ENCODE measurements around the gene COL18A1.
"Not testable (repeated sequence)": the region's sequence is repeated elsewhere in the genome, so short reads cannot be mapped to it uniquely, and the experiment has no call there.

The COL18A1 gene

DNA sequence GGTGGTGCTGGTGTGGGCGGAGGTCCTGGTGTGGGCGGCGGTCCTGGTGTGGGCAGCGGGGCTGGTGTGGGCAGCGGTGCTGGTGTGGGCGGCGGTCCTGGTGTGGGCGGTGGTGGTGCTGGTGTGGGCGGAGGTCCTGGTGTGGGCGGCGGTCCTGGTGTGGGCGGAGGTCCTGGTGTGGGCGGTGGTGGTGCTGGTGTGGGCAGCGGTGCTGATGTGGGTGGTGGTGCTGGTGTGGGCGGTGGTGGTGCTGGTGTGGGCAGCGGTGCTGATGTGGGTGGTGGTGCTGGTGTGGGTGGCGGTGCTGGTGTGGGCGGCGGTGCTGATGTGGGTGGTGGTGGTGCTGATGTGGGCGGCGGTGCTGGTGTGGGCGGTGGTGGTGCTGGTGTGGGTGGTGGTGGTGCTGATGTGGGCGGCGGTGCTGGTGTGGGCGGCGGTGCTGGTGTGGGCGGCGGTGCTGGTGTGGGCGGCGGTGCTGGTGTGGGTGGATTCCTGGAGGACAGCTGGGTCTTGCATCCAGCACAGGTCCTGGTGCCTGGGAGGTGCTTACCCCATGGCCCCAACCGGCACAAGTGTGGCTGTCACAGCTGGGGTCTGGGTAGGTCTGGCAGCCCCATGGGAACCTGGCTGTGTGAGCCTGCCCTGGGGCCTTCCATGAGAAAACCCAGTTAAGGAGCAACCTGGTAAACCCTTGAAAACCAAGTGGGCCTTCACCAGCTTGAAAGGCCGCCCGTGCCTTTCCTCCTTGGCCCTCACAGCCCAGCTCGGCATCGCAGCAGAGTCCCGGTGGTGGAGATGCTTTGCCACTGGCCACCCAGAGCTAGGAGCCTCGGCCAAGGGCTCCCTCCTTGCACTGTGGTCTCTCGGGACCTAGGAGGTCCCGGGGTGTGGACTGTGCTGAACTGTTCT, 38.0 kb downstream of the COL18A1 start:
- not testable (repeated sequence) for DNase-seq

DNA sequence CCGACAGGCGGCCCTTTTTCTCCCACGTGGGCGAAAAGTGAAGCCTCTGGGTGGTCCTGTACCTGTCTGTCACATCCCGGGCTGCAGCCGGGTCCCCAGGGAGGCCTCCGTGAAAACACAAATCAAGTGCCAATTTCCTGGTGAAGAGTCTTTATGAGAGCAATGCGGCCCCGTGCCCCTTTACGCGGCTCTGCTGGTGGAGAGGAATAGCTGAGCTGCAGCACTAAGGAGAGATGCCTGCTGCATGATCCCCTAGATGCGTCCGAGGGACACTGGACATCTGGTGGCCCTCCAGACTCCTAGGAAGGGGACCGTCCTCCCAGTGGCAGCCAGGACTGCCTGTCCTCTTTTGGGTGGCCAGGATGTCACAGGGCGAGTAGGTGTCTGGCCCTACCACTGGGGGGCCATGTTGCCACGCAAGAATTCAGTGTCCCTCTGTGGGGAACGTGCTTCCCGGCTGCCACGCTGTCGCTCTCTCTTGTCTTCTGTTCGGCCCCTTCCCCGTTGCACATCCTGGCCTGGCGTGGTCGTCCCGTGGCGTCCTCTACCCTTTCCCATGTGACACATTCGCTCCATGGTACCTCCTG, 38.7 kb downstream of the COL18A1 start:
- DNase-seq, result no peak

DNA sequence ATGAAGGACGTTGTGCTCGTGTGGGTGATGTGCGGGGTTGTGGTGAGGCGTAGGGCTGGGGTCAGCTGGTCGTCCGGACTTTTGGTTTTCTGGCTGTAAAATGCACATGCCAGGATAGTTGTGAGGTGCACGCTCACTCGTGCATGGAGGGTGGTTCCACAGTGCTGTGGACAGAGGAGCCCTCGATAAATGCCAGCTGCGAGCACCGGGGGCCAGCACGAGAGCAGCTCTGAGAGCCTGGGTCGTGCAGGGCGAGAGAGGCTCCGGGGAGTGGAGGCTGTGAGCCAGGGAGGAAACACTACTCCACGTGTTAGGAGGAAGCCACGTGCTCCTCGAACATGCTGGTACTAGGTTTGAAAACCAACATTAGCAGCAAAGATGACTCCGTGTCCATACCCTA, 39.4 kb downstream of the COL18A1 start:
- no peak for DNase-seq

DNA sequence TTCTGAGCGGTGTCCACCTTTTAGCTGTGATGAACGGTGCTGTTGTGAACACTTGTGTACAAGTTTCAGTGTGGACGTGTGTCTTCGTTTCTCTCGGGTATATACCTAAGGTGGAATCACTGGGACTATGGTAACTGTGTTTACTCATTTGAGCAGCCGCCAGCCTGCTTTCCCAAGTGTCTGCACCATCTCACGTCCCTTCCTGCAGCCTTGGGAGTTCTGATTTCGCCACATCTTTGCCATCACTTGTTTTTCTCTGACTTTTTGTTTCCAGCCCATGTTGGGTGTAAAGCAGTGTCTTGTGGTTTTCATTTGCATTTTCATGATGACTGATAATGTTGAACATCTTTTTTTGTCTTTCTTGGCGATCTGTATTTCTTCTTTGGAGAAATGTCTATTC, 40.4 kb downstream of the COL18A1 start:
- no peak for DNase-seq

DNA sequence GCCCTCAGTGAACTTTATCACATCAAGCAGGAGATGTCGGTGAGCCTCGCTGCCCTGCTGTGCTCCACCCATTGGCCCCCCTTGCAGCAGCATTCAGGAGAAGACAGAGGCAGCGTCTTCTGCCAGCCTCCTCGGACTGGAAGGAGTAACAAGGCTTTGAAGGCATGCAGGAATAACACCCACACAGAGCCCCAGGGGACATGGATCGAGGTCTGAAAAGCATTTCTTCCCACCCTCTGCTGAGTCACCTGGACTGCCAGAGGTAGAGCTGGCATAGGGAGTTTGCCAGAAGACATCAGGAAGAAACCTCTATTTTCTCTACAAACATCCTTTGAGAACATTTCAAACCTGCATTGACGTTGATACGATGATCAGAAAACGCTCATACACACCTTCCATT, 42.9 kb downstream of the COL18A1 start:
- DNase-seq, result no peak

DNA sequence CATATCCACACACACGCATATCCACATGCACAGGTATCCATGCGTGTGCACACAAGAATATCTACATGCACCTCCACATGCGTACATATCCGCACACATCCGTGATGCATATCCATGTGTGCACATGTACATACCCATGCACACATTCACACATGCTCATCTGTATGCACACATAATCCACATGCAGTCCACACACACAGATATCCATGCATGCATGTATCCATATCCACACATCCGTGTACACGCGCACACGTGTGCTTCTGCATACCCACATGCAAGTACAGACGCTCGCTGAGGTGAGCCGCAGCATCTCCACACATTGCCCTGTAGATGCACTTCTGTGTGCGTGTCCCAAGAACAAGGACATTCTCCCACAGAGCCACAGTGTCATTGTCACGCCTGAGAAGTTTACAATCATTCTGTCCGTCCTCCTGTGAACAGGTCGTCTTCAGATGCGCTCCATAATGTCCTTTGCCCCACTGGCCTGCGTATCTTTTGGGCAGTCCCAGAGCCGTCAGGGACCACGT, 43.4 kb downstream of the COL18A1 start:
- no peak for DNase-seq

DNA sequence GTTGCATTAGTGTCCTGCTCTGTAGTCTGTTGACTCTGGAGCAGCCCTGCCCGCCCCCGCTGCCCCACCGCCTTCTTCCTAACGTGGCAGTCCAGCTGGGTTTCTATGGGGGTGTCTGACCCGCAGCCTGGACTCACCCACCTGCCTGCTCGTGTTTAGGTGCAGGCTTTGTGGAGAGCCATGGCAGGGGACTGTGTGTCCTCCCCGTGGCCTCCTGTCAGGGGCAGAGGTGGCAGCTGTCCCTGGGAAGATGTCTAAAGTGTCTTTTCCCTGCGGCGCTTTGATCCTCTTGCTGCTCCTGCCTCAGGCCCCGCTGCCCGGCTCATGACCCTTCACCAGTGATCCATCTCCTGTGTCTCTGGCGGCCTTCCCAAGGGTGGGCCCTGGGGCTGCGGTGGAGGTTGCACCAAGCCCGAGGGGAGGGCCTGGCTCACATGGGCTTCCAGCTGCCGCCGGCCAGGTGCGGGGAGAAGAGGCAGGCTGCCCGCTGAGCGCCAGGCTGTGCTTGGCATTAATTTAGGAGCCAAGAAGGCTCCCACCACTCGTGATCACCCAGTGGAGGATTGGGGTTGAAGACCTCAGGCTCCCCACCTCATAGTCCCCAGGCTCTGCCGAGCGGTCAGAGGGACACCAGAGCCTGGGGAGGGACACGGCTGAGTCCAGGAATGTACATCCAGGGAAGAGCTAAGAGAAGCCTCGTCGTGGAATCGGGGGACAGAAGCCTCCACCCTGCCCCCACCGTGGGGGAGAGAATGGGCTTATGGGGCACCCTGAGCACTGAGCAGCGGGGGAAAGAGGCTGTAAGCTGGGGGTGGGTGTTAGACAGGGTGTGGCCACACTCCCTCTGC, 44.1 kb downstream of the COL18A1 start:
- DNase-seq, result no peak

DNA sequence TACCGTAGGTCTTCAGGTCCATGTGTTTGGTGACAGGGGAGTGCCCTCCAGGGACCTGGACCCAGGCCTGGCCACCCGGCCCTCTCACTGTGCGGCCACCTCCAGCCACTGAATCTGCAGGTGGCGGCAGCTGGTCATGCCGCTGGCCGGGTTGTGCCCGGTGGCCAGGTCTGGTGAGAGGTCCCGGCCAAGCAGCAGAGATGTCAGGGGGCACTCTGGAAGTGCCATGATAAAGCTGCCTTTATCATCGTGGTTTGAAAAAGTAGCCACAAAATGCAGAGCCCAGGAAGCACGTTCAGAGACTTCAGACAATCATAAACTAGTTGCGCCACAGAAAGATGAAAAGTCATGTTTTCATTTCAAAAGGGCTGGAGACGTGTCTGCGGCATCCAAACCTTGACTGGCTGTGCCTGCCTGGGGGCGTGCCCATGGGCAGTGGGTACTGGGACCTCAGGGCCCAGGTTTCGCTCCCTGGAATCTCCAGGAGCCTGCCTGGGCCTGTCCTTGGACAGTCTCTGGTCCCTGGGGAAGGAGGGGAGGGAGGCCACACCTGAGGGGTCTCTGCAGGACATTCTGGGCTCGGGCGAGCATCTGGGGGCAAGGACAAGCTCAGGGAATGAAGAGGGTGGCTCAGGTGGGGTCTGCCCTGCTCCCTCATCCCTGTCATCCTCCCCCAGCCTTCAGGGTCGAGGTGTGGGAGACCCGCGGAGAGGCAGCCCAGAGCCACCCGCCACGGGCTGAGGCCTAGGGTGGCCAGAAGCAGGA, 44.9 kb downstream of the COL18A1 start:
- DNase-seq, result no peak

DNA sequence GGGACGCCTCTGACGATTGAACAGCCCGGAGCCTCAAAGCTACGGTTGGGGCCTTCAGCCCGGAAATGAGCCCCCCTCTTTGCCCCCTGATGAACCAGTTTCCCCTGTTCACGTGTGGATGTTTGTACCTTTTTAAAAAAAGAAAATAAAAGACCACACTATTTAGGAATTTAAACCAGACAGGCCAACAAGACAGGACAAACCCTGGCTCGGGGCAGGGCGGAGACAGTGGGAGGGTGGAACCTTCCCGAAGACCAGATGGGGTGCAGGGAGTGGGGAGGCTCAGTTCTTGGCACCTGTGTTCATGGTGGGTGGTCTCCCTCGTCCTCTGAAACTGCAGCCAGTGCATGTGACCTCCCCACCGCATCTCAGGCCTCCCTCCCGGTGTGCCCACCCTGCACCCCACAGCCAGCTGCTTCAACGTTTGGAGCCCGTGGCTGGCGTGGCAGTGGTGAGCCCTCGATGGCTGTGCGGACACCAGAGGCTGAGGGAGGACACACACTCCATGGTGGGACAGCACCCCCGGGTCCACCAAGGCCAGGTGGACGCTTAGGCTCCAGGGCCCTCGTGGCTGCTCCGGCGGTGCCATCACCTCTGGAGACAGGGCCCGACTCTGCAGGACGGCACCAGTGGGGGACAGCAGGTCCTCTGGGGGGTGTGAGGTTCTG, 45.6 kb downstream of the COL18A1 start:
- no peak for DNase-seq

DNA sequence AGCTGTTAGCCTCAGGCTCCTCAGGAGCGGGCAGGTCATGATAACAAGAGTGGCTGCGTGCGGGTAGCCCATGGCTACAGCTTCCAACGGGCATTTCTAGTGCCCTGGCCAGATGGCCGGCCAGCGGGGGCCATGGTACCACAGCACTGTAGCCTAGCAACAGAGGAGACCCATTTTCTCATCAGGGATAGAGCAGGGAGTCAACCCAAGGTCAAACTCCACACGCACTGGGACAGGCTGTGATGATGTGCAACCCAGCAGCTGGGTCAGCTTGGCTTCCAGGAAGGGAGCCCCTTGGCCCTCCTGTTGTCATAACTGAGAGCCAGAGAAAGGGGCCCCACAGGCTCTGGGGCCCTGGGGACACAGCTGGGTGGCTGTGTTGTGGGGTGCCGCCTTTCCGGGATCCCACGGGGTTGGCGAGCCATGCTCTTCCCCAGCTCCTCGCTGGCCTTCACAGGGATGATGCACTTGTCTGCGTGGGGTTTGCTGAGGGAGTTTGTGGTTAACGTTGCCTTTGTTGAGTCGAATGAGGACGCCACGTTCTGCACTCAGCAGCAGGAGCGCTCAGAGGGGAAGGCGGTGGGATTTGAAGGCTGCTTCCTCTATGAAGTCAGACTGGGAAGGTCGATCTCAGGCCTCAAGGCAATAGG, 46.3 kb downstream of the COL18A1 start:
- no peak for DNase-seq

DNA sequence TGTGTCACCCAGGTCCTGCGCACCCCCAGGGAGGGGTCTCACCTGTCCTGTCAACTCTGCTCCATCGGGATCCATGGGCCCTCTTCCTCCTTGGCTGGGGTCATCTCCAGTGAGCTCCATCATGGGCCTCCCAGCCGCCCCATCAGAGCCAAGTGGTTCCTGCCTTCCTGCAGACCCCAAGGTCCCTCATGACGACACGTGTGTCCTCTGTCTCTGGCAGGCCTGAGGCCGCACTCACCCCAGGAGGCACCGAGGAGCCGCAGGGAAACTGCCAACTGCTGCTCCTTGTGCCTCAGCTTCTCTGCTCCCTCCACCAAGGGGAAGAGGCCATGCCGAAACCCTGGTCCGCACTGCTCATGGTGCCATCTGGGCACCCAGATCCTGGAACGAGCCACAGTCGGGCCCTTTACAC, 46.8 kb downstream of the COL18A1 start:
- DNase-seq, result no peak

DNA sequence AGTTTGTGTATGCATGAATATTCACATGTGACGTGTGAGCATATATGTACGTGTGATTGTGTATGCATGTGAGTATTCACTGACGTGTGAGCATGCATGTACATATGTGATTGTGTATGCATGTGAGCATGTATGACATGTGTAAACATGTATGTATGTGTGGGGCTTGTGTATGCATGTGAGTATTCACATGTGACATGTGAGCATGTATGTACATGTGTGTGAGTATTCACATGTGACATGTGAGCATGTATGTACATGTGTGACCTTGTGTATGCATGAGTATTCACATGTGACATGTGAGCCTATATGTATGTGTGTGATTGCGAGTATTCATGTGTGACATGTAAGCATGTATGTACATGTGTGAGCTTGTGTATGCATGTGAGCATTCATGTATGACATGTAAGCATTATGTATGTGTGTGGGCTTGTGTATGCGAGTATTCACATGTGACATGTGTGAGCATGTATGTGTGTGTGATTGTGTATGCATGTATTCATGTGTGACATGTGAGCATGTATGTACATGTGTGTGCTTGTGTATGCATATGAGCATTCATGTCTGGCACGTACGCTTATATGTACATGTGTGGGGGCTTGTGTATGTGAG, 47.8 kb downstream of the COL18A1 start:
- no peak for DNase-seq

DNA sequence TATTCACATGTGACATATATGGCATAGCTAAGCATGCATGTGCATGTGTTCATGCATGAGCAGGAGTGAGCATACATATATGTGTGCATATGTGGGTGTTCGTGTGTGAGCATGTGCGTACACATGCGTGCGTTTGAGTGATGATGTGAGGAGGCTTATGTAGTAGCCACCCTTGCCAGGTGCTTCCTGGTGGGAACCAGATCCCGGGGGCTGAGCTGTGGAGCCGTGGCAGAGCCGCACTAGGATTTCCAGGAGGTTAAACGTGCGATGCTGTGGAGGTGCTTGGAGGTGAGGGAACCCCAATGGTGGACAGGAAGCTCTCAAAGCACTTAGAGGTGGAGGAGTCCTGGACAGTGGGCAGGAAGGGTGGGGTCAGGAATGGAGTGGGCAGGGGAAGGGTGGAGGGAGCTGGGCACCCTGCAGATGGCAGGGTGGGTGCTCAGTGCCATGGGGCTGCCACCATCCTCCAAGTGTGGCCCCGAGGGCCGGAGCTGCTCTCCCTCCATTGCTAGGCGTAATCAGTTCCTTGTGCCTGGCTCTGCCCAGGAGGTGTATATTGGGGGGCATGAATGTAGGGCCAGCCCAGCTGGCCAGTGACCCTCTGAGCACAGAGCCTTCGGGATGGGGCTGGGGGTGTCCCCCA, 48.5 kb downstream of the COL18A1 start:
- DNase-seq, result no peak

DNA sequence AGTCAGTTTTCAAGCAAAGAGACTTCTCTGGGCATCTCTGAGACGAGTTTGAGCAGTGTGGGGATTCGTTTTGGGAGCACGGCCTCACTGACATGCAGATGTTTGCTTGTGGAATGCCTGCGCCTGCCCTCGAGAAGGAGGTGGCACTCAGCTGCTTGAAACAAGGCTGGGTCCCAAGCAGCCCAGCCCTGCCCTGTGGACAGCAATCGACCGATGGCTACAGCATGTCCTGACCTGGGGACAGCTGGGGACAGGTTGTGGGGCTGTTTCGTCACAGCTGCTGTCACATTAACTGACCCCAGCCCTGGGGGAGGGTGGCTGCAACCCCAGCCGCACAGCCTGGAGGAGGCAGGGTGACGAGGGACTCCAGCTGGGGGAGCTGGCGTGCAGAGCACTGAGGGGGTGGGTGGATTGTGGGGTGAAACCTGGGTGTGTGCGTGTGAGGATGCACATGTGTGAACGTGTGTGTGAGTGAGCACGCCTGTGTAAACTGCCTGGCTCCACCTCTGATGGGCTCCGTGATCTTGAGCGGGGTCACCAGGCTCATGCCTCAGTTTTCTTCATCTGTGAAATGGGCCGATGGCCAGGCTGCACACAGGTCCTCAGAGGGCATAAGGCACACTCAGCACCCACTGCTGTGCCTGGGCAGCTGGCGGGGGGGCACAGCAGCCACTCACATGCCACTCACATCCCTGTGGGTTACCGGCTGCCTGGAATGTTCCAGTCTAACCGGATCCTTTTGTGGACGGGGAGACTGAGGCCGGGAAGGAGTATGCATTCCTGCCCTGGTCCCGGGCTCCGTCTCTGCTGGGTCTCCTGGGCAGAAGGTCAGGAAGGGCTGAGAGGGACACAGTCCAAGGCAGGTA, 49.3 kb downstream of the COL18A1 start:
- no peak for DNase-seq

DNA sequence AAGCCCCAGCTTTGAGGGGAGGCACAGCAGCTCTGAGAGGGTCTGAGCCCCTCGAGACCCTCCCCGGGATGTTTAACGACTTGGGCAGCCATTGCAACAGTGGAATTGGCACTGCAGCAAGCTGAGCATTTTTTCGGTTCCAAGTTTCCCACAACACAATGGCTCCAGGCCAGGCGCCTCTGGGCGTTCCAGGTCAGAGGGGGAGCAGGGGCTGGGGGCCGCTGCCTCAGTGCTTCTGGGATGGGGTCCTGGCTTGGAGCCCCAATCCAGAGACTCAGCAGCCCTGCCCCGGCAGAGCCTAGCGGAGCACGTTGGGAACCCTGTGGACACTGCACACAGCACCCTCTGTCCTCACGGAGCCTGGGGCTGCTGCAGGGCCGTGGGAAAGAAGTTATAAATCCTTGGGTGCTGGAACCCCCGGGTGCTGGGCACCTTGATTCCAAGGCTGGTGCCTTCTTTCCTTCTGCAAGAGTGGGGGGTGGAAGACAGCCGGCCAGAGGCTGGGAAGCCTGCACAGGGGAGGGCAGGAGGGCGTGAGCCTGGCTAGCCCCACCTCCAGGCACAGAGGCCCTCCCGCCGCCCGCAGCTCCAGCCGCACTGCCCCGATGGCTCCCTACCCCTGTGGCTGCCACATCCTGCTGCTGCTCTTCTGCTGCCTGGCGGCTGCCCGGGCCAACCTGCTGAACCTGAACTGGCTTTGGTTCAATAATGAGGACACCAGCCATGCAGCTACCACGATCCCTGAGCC, 50.1 kb downstream of the COL18A1 start:
- no peak for DNase-seq

DNA sequence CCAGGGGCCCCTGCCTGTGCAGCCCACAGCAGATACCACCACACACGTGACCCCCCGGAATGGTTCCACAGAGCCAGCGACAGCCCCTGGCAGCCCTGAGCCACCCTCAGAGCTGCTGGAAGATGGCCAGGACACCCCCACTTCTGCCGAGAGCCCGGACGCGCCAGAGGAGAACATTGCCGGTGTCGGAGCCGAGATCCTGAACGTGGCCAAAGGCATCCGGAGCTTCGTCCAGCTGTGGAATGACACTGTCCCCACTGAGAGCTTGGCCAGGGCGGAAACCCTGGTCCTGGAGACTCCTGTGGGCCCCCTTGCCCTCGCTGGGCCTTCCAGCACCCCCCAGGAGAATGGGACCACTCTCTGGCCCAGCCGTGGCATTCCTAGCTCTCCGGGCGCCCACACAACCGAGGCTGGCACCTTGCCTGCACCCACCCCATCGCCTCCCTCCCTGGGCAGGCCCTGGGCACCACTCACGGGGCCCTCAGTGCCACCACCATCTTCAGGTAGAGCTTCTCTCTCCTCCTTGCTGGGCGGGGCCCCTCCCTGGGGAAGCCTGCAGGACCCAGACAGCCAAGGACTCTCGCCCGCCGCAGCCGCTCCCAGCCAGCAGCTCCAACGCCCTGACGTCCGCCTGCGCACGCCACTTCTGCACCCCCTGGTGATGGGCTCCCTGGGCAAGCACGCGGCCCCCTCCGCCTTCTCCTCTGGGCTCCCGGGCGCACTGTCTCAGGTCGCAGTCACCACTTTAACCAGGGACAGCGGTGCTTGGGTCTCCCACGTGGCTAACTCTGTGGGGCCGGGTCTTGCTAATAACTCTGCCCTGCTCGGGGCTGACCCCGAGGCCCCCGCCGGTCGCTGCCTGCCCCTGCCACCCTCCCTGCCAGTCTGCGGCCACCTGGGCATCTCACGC, 51.0 kb downstream of the COL18A1 start:
- DNase-seq, result no peak

DNA sequence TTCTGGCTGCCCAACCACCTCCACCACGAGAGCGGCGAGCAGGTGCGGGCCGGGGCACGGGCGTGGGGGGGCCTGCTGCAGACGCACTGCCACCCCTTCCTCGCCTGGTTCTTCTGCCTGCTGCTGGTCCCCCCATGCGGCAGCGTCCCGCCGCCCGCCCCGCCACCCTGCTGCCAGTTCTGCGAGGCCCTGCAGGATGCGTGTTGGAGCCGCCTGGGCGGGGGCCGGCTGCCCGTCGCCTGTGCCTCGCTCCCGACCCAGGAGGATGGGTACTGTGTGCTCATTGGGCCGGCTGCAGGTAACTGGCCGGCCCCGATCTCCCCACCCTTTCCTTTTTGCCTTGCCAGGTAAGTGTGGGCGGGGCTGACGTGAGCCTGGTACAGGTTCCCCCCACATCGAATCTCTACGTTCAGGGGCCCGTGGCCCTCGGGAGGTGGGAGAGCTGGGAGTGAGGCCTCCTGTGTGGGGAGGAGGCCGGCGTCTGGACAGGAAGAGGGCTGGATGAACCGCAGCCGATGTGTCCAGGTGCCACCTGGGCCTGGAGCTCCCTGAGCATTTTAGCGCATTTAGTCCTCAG, 51.7 kb downstream of the COL18A1 start:
- no peak for DNase-seq
